ENCODE data around the gene PAK6.

The PAK6 gene

DNA sequence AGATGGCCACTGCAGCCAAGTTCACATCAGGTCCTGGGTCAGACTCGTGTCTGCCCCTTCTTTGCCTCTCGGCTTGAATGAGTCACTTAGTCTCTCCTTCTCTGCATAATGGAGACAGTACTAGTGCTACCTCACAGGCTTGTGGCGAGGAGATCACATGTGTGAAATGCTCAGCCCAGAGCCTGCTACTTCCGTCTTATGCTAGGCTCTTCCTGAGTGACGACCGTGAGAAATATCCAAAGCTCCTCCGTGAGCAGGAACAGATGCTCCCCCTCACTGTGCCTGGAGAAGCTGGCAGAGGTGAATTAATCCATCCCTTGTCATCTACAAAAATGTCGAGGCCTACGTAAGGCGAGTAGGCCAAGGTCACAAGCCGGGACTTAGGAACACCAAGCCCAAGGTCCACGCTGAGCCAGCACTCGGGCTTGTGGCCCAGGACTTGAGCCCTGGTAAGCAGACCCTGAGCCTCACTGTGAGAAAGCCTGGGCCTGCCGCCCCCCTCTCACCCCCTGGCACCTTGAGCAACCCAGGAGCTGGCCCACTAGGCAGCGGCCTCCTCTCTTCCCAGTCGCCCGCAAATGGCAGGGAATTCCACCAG is 17.9 kb downstream of the PAK6 start:
- Histone ChIP-seq H3K4me1 (ENCODE audit: control insufficient read depth, insufficient read depth, low read length) (no peaks in the 10 kb centered on the region), H3K36me3 (ENCODE audit: control insufficient read depth, insufficient read depth, low read length) (no peaks in the 10 kb centered on the region), H3K27ac (ENCODE audit: low read length) (no peak overlapping the region), H3K27me3 (ENCODE audit: control insufficient read depth, insufficient read depth, low read length) (peaks cover 10% of the 10 kb centered on the region), H3K4me3 (ENCODE audit: low read length) (no peak overlapping the region), H3K9me3 (ENCODE audit: control insufficient read depth, insufficient read depth, low read length) (no peaks in the 10 kb centered on the region)
- no CpG with 5 or more reads among the region's 17 CpGs for WGBS (ENCODE audit: insufficient coverage, insufficient read length)
- no peak for DNase-seq (ENCODE audit: low read depth, low spot score)

DNA sequence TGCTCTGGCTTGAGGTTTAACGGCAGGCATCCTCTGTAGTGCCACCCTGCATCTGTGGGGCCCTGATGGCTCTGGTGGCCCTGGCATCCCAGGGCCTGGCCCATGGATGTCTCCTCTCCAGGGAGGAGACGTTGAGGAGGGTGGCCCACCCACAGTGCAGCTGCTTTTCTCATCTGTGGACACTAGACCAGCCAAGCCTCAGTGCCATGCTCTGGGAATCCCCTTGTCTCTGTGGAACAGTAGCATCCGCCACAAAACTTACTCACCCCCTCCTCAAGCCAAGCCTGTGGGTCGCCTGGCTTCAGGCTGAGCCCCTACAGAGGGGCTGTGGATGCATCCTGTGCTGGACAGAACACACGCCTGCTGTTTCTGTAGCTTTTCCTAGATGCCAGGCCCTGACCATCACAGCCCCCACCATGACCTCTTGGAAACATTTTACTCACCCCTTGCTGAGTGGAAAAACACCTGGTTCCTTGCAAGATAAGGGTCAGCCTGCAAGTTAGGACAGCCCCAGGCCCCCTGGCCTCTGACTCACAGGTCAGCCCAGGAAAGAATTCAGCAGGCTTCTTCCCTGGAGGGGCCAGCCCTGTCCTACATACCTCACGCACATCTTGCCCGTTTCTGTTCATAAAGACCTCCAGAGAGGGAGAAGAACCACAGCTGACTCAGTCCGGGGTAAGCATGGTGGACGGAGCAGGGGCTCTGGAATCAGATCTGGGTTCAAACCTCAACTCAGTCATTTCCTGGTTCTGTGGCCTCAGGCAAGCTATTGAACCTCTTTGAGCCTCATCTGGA is 19.0 kb downstream of the PAK6 start:
- H3K4me3 ChIP-seq (ENCODE audit: low read length): no peak overlapping the region
- H3K36me3 ChIP-seq (ENCODE audit: control insufficient read depth, insufficient read depth, low read length): no peaks in the 10 kb centered on the region
- no peak for DNase-seq (ENCODE audit: low read depth, low spot score)
- H3K9me3 ChIP-seq (ENCODE audit: control insufficient read depth, insufficient read depth, low read length): no peaks in the 10 kb centered on the region
- no CpG with 5 or more reads among the region's 9 CpGs for WGBS (ENCODE audit: insufficient coverage, insufficient read length)
- no peaks in the 10 kb centered on the region for H3K4me1 ChIP-seq (ENCODE audit: control insufficient read depth, insufficient read depth, low read length)
- peaks cover 7% of the 10 kb centered on the region; the same call in 1 of the 2 replicates for H3K27me3 ChIP-seq (ENCODE audit: control insufficient read depth, insufficient read depth, low read length)
- H3K27ac ChIP-seq (ENCODE audit: low read length): no peak overlapping the region

DNA sequence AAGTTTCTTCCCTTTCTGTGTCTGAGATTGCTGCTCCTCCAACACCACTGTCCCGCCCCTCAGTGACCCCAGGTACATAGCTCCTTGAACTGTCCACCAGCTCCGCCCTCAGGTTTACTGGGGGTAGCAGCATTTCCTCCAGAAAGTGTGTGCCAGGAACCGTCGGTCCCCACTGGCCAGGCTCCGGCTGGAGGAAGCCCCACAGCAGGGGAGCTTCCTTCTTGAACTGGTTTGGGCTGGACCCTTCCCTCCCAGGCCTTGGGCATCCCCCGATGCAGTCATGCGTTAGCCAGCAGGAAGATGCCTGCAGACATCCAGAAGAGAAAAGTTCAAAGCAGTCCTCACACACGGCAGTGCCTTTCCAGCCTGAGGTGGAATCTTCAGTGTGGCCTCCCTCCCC is 19.7 kb downstream of the PAK6 start:
- Histone ChIP-seq H3K36me3 (ENCODE audit: control insufficient read depth, insufficient read depth, low read length) (no peaks in the 10 kb centered on the region), H3K4me3 (ENCODE audit: low read length) (no peak overlapping the region), H3K9me3 (ENCODE audit: control insufficient read depth, insufficient read depth, low read length) (no peaks in the 10 kb centered on the region), H3K27me3 (ENCODE audit: control insufficient read depth, insufficient read depth, low read length) (peaks cover 5% of the 10 kb centered on the region; the same call in 1 of the 2 replicates), H3K4me1 (ENCODE audit: control insufficient read depth, insufficient read depth, low read length) (no peaks in the 10 kb centered on the region), H3K27ac (ENCODE audit: low read length) (no peak overlapping the region)
- WGBS (ENCODE audit: insufficient coverage, insufficient read length): no CpG with 5 or more reads among the region's 8 CpGs
- no peak for DNase-seq (ENCODE audit: low read depth, low spot score)

DNA sequence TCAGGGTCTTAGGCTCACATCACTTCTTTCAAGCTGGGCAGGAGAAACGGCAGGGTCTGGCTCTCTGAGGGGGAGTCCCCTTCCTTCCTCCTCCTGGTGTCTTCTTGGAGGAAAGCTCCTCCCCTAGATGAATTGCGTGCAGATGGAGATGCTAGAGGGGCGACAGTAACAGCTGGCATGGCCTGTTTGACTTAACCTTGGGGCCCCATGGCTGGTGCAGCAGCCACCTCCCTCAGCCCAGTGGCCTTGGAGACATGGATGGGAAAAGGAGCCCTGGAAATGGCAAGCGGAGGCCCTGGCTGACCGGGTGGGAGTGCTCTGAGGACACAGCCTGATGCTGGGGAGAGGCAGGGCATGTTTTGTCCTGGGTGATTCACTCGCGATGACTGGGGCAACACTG is 20.2 kb downstream of the PAK6 start:
- H3K36me3 ChIP-seq (ENCODE audit: control insufficient read depth, insufficient read depth, low read length): no peaks in the 10 kb centered on the region
- no peak overlapping the region for H3K4me3 ChIP-seq (ENCODE audit: low read length)
- no peaks in the 10 kb centered on the region for H3K4me1 ChIP-seq (ENCODE audit: control insufficient read depth, insufficient read depth, low read length)
- no peaks in the 10 kb centered on the region for H3K9me3 ChIP-seq (ENCODE audit: control insufficient read depth, insufficient read depth, low read length)
- no CpG with 5 or more reads among the region's 7 CpGs for whole genome bisulfite sequencing (ENCODE audit: insufficient coverage, insufficient read length)
- DNase-seq (ENCODE audit: low read depth, low spot score): no peak
- H3K27me3 ChIP-seq (ENCODE audit: control insufficient read depth, insufficient read depth, low read length): peaks cover 1% of the 10 kb centered on the region; the same call in 1 of the 2 replicates
- H3K27ac ChIP-seq (ENCODE audit: low read length): no peak overlapping the region

DNA sequence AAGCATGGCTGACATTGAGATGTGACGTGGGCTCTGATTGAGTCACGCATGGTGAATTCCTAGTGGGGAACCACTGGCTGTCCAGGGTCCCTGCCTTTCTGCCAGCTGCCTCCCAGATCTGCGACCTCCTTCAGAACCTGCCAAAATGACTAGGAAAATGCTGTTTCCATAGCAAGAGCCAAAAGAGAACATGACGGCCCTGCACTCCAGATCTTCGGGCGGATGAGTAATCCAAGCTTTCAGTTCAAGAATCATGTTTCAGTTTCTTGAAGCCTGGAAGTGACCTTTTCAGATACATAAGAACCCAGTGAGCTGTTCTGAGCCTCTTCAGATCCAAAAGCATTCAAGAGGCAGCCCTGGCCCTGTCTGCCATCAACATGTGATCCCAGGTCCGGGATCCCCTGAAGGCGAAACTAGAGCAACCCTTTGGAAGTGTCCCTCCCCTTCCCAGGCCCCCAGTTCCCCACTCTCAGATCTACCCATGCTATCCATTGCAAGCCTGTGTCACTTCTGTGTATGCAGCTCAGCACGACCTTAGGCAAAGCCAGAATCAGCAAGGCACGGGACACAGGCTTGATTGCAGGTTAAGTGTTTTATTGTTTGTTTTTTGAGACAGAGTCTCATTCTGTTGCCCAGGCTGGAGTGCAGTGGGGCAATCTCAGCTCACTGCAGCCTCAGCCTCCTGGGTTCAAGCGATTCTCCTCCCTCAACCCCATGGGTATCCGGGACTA is 24.3 kb downstream of the PAK6 start:
- H3K9me3 ChIP-seq (ENCODE audit: control insufficient read depth, insufficient read depth, low read length): no peaks in the 10 kb centered on the region
- no peak overlapping the region for H3K27ac ChIP-seq (ENCODE audit: low read length)
- no peaks in the 10 kb centered on the region for H3K27me3 ChIP-seq (ENCODE audit: control insufficient read depth, insufficient read depth, low read length)
- no peak overlapping the region for H3K4me3 ChIP-seq (ENCODE audit: low read length)
- DNase-seq (ENCODE audit: low read depth, low spot score): no peak
- no CpG with 5 or more reads among the region's 12 CpGs for WGBS (ENCODE audit: insufficient coverage, insufficient read length)
- peaks cover 2% of the 10 kb centered on the region; the same call in 1 of the 2 replicates for H3K36me3 ChIP-seq (ENCODE audit: control insufficient read depth, insufficient read depth, low read length)
- no peaks in the 10 kb centered on the region for H3K4me1 ChIP-seq (ENCODE audit: control insufficient read depth, insufficient read depth, low read length)

DNA sequence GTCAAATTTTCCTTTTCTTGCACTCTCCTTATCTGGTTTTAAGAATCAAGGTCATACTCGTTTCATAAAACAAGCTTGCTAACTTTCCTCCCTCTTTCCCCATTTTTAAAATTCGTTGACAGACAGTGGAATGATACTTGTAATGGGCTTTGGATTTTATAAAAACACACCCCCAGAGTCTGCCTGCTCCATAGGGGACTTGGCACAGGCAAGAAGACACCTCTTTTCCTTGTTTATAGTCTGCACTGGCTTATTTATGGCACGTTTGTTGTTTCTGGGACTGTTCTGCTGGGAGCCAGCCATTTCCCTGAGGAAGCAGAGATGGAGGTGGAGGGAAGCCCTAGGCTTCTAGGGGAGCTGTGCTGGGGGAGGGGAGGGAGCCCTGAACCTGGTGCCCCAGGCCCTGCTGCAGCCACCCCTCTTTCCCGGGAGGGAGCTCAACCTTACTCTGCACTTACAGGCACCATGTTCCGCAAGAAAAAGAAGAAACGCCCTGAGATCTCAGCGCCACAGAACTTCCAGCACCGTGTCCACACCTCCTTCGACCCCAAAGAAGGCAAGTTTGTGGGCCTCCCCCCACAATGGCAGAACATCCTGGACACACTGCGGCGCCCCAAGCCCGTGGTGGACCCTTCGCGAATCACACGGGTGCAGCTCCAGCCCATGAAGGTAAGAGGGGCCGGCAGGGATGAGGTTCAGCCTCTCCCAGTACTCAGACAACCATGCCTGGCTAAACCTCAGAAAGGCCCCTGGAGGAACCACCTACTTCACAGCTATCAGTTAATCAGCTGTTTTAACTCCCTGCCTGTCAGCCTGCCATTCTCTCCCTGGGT is 25.7 kb downstream of the PAK6 start:
- no CpG with 5 or more reads among the region's 16 CpGs for whole genome bisulfite sequencing (ENCODE audit: insufficient coverage, insufficient read length)
- H3K27ac ChIP-seq (ENCODE audit: low read length): no peak overlapping the region

DNA sequence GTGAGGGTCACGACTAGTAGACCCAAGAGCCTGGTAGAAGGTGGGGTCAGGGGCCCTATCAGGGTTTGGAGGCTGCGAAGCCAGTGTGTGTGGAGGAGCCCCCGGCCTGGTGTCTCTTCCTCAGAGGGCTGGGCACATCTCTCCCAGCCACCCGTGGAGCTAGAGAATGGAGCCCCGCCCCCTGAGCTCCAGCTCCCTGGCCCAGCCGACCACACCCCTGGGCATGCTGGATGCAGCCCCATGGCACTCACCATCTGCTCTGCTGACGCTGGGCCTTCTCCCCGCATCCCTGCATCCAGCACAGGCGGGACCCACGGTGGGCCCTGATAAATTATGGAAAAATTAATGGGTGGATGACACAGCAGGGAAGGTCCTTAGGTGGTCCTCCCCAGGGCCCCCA is 26.5 kb downstream of the PAK6 start:
- Histone ChIP-seq H3K27ac (ENCODE audit: low read length) (no peak overlapping the region), H3K4me3 (ENCODE audit: low read length) (no peak overlapping the region), H3K4me1 (ENCODE audit: control insufficient read depth, insufficient read depth, low read length) (no peaks in the 10 kb centered on the region), H3K9me3 (ENCODE audit: control insufficient read depth, insufficient read depth, low read length) (no peaks in the 10 kb centered on the region), H3K27me3 (ENCODE audit: control insufficient read depth, insufficient read depth, low read length) (no peaks in the 10 kb centered on the region), H3K36me3 (ENCODE audit: control insufficient read depth, insufficient read depth, low read length) (peaks cover 2% of the 10 kb centered on the region; the same call in 1 of the 2 replicates)
- WGBS (ENCODE audit: insufficient coverage, insufficient read length): no CpG with 5 or more reads among the region's 10 CpGs
- DNase-seq (ENCODE audit: low read depth, low spot score): no peak

More for the DNA sequence above, 25.7 kb downstream of the PAK6 start:
- no peaks in the 10 kb centered on the region for H3K27me3 ChIP-seq (ENCODE audit: control insufficient read depth, insufficient read depth, low read length)
- H3K9me3 ChIP-seq (ENCODE audit: control insufficient read depth, insufficient read depth, low read length): no peaks in the 10 kb centered on the region
- H3K4me1 ChIP-seq (ENCODE audit: control insufficient read depth, insufficient read depth, low read length): no peaks in the 10 kb centered on the region
- H3K36me3 ChIP-seq (ENCODE audit: control insufficient read depth, insufficient read depth, low read length): peaks cover 2% of the 10 kb centered on the region; the same call in 1 of the 2 replicates
- DNase-seq (ENCODE audit: low read depth, low spot score): no peak
- no peak overlapping the region for H3K4me3 ChIP-seq (ENCODE audit: low read length)

DNA sequence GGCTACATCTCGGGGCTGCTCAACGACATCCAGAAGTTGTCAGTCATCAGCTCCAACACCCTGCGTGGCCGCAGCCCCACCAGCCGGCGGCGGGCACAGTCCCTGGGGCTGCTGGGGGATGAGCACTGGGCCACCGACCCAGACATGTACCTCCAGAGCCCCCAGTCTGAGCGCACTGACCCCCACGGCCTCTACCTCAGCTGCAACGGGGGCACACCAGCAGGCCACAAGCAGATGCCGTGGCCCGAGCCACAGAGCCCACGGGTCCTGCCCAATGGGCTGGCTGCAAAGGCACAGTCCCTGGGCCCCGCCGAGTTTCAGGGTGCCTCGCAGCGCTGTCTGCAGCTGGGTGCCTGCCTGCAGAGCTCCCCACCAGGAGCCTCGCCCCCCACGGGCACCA is 27.0 kb downstream of the PAK6 start:
- no CpG with 5 or more reads among the region's 20 CpGs for whole genome bisulfite sequencing (ENCODE audit: insufficient coverage, insufficient read length)
- H3K4me1 ChIP-seq (ENCODE audit: control insufficient read depth, insufficient read depth, low read length): no peaks in the 10 kb centered on the region
- no peak overlapping the region for H3K4me3 ChIP-seq (ENCODE audit: low read length)
- H3K27ac ChIP-seq (ENCODE audit: low read length): no peak overlapping the region
- H3K36me3 ChIP-seq (ENCODE audit: control insufficient read depth, insufficient read depth, low read length): peaks cover 2% of the 10 kb centered on the region; the same call in 1 of the 2 replicates
- no peaks in the 10 kb centered on the region for H3K9me3 ChIP-seq (ENCODE audit: control insufficient read depth, insufficient read depth, low read length)
- DNase-seq (ENCODE audit: low read depth, low spot score): no peak
- H3K27me3 ChIP-seq (ENCODE audit: control insufficient read depth, insufficient read depth, low read length): no peaks in the 10 kb centered on the region

DNA sequence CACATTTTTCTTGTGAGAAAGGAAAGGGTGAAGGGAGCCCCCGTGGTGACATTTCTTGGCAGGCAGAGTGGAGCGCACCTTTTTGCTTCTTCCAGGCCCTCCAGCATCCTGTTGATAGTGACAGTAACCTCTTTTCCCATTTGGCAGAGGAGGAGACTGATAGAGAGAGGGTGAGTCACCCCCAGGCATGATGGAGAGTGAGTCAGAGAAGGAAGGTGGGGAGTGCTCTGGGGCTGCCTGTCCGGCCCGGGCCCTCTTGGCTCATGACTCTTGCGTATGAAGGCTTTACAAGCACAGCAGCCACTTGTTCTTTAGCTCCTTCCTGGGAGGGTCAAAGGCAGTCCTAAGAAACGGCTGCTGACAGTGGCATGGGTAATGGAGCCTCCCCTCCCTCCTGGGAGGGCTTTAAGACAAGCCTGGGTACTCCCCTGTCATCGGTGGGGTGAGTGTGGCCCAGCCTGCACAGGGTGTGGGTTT is 28.0 kb downstream of the PAK6 start:
- Histone ChIP-seq H3K27ac (ENCODE audit: low read length) (no peak overlapping the region), H3K4me3 (ENCODE audit: low read length) (no peak overlapping the region), H3K4me1 (ENCODE audit: control insufficient read depth, insufficient read depth, low read length) (no peaks in the 10 kb centered on the region), H3K36me3 (ENCODE audit: control insufficient read depth, insufficient read depth, low read length) (peaks cover 2% of the 10 kb centered on the region; the same call in 1 of the 2 replicates), H3K9me3 (ENCODE audit: control insufficient read depth, insufficient read depth, low read length) (no peaks in the 10 kb centered on the region), H3K27me3 (ENCODE audit: control insufficient read depth, insufficient read depth, low read length) (no peaks in the 10 kb centered on the region)
- DNase-seq (ENCODE audit: low read depth, low spot score): no peak
- no CpG with 5 or more reads among the region's 7 CpGs for WGBS (ENCODE audit: insufficient coverage, insufficient read length)

DNA sequence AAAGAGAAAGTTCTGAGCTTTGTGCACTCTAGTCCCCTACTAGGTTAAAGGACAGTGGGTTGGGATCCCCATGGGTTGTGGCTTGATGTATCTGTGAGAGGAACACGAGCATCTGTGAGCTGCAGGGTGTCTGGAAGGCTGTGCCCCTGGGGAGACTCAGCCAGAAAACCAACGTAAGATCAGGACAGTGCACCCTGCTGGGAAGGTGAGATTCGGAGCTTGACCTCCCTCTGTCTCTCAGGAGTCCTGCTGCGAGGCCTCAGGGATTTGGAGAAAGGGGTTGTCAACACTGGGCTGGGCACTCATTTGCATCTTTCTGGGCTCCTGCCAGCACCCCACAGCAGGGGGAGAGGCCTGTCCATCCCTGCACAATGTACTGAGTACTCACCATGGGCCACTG is 28.8 kb downstream of the PAK6 start:
- H3K27ac ChIP-seq (ENCODE audit: low read length): no peak overlapping the region
- DNase-seq (ENCODE audit: low read depth, low spot score): no peak
- no CpG with 5 or more reads among the region's 4 CpGs for WGBS (ENCODE audit: insufficient coverage, insufficient read length)

More for the DNA sequence above, 28.8 kb downstream of the PAK6 start:
- peaks cover 2% of the 10 kb centered on the region; the same call in 1 of the 2 replicates for H3K36me3 ChIP-seq (ENCODE audit: control insufficient read depth, insufficient read depth, low read length)
- no peak overlapping the region for H3K4me3 ChIP-seq (ENCODE audit: low read length)
- no peaks in the 10 kb centered on the region for H3K9me3 ChIP-seq (ENCODE audit: control insufficient read depth, insufficient read depth, low read length)
- H3K4me1 ChIP-seq (ENCODE audit: control insufficient read depth, insufficient read depth, low read length): no peaks in the 10 kb centered on the region
- H3K27me3 ChIP-seq (ENCODE audit: control insufficient read depth, insufficient read depth, low read length): no peaks in the 10 kb centered on the region
